Airway epithelial cell (primary cell): ENCODE results near the gene TLCD2. TPM values are rescaled to one million over a fixed set of nuclear protein-coding genes. Genes with fewer than 3 reads are reported as not detected.

Source experiments
- total RNA-seq: library from RNA; depleted of rRNA; stranded (reverse); fragments of >200 nt; gene quantifications from 2 replicates; pipeline ENCODE4 v1.2.3, GENCODE V29; 2015

Gene TLCD2, protein sequence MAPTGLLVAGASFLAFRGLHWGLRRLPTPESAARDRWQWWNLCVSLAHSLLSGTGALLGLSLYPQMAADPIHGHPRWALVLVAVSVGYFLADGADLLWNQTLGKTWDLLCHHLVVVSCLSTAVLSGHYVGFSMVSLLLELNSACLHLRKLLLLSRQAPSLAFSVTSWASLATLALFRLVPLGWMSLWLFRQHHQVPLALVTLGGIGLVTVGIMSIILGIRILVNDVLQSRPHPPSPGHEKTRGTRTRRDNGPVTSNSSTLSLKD
- 2.7 and 5.0 TPM in 2 replicates for total RNA-seq

DNA sequence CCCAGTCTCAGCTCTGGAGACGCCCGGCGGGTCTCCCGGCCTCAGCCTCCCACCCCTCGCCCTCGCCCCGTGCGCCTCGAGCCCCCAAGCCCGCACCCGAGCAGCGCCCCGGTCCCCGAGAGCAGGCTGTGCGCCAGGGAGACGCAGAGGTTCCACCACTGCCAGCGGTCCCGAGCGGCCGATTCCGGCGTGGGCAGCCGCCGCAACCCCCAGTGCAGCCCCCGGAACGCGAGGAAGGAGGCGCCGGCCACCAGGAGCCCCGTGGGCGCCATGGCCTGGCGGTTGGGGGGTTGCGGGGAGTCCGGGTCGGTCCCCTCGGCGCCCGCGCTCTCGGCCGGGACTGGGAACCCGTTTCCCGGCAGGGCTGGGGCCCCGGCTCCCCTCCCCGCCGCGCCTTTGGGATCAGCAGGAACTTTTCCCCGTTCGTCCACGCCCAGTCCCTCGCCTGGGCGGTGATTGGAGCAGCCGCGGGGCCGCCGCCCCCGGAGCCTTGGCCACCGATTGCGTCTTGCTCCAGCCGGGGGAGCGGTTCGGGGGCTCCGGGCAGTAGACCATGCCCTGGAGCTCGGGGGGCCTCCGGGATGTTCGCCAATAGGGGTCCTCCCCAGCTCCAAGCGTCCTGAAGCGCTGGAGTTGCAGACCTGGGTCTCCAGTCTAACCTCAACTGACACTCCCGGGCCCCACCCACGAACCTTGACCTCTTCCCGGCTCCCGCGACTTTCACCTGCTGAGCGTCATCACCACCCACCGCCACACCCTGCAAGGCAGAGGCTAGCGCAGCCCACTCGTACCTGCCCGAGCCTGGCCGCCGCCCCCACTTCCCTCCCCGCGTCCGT is at the start of gene TLCD2:
TLCD2 (minus strand) TSS at position 407 of the 836 bp plus-strand sequence; CDS start at position 272, 135 bp downstream.

DNA sequence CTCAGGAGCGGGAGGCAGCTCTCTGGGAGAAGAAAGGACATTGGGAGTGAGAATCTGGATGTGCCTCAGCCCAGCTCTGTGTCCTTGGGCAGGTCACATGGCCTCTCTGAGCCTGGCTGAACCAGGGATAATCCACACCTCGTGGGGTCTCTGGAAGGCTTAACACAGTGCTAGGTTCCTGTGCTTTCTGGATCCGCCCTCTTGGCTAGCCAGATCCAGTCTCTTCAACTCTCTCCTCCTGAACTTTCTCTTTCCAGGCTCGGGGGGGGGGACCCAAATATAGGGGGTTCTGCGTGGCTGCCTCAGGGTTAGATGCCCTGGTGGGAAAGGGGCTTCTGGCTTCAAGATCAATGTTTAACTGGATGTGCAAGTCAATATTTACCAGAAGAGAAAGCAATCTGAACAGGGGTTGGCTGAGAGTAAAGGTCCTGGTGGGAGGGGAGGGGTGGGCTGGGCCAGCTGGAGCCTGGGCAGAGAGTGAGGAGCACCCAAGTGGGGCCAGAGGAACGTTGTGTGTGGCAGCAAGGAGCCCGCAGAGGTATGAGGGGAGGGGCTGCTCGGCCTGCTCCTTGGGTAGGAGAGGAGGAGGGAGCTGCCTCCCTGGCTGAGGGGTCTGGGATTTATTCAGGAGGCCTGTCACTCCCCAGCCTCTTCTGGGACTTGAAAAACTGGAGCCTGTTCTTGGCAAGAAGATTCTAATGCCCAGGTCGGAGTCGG is 32.4 kb upstream of the TLCD2 start, which contains the start of gene SERPINF2:
SERPINF2 (plus strand) TSS at position 501 of the 717 bp plus-strand sequence. CDS start 2,125 bp downstream, outside the sequence.

DNA sequence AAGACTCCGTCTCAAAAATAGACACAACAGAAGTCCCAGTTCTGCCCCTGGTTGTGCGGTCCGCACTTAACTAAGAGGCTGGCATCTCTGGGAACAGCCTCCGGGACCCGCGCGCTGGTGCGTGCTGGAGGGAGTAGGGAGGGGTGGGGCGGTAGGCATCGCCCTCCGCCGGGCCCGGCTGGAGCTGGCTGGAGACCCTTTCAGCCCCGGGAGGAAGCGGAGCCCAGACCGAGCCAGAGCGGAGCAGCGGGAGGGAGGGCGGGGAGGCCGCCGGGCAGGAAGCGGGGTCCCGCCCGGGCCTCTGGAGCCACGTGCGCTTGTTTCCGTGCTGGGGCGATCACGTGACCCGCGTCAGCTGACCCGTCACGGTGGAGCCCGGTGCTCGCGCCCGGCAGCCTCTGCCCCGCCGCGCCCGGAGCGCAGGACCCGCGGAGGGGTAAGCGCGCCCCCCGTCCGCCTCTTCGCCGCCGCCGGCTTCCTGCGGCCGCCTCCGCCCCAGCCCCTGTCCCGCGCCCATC is 14.2 kb upstream of the TLCD2 start, which contains the start of gene WDR81:
WDR81 (plus strand) TSS at position 354 of the 518 bp plus-strand sequence. CDS start 256 bp downstream, outside the sequence.

DNA sequence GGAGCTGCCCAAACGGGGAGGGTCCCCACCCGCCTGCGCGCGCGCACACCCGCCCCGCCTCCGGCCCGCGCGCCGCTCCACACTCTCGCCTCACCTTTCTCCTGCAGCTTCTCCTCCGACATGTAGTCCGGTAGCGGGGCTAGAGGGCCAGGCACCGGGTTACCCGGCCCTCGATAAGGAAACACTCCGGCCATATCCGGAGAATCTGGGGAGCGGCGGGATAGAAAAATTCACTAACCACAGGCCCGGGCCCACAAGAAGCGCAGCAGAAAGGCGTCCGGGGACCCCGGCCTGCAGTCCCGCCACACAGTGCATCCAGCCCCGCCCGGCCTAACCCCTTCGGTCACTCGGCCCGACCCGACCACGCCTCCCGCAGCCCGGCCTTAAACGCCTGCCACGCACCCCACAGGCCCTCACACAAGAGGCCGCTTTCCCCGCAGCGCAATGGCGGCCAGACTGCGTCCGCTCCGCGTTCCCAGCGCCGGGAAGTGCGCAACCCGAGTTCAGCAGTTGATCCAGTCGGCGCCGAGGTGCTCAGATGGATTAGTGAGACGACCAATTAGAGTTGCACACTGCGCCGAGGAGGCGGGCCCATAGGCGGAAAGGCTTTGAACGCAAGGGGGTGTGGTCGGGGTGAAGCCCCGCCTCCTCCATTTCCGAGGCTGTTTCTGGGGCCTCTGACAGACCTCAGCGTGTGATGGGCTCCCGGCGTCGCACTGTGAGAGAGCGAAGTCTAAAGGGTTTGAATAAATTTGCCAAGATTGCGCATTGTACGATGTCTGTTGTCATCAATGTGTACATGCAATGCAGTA is 25.6 kb downstream of the TLCD2 start, which contains the start of gene PRPF8:
PRPF8 (minus strand) TSS at position 490 of the 812 bp plus-strand sequence; CDS start at position 194, 296 bp downstream.

Other genes with a start within 250 kb of the TLCD2 start
- gene MYO1C, start 217.7 kb downstream of the TLCD2 start, total RNA-seq: 65.6 and 85.6 TPM in 2 replicates
- gene INPP5K, start 193.8 kb downstream of the TLCD2 start, total RNA-seq: 13.4 and 19.7 TPM in 2 replicates
- gene PITPNA, start 147.6 kb downstream of the TLCD2 start, total RNA-seq: 19.7 and 29.5 TPM in 2 replicates
- gene SLC43A2, start 81.5 kb downstream of the TLCD2 start, total RNA-seq: 20.9 and 25.4 TPM in 2 replicates
- gene SCARF1, start 64.6 kb downstream of the TLCD2 start, total RNA-seq: 0.07 TPM in 1 of 2 replicates, not detected in the other
- gene RILP, start 60.5 kb downstream of the TLCD2 start, total RNA-seq: 9.5 and 11.1 TPM in 2 replicates
- 97.9 and 173 TPM in 2 replicates for gene PRPF8, start 25.5 kb downstream of the TLCD2 start, total RNA-seq
- 9.7 and 12.2 TPM in 2 replicates for gene WDR81, start 14.3 kb upstream of the TLCD2 start, total RNA-seq
- gene SERPINF2, start 32.5 kb upstream of the TLCD2 start, total RNA-seq: 1.6 and 1.9 TPM in 2 replicates
- gene SERPINF1, start 51.7 kb upstream of the TLCD2 start, total RNA-seq: 81.1 and 93.3 TPM in 2 replicates
- 5.3 and 6.6 TPM in 2 replicates for gene SMYD4, start 119.5 kb upstream of the TLCD2 start, total RNA-seq
- 28.3 and 34.5 TPM in 2 replicates for gene RPA1, start 119.6 kb upstream of the TLCD2 start, total RNA-seq